Measurements from ENCODE around the gene NFAM1. TPM values are rescaled to one million over a fixed set of nuclear protein-coding genes. Genes with fewer than 3 reads are reported as not detected.

The NFAM1 gene
- total RNA-seq, 2 donors from 2014 or later, result 4.1 to 4.4 TPM

DNA sequence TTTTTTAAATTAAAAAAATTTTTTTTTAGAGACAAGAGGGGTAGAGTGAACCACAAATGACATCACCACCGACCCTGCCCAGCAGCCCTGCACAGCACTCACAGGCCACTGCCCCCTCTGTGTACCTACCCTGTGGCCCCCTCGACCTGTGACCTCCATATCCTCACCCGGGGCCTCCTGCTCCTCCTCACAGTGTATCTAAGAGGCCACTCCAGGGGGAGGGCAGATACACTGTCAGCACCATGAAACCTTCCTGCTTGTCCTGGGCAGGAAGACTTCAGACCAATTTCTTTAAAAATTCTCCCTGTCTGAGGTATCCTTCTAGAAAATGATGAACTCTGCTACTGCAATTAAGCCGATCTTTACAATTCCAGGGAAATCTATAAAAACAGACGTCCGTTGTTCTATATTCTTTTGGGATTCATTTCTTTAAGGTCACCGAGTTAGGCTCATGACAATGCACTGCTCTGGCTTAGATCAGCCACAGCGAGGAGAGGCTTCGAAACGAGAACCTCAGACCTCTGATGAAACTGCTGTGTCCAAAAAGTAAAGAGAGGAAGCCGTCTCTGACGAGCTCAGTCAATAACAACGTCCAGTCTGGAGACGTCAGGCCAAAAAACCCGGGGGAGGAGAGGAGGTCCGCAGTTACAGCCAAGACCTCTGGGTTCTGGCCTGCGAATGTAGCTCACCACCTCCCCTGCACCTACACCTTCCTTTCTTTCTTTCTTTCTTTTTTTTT, 17.5 kb downstream of the NFAM1 start:
- H3K4me1 ChIP-seq (ENCODE audit: control insufficient read depth in 1 of 2, low read depth in 2 of 2), result no peaks in the 10 kb centered on the region
- ATAC-seq (ENCODE audit: insufficient number of reproducible peaks, low FRiP score, low read depth), result no peak
- TF ChIP-seq, protein P1, sequence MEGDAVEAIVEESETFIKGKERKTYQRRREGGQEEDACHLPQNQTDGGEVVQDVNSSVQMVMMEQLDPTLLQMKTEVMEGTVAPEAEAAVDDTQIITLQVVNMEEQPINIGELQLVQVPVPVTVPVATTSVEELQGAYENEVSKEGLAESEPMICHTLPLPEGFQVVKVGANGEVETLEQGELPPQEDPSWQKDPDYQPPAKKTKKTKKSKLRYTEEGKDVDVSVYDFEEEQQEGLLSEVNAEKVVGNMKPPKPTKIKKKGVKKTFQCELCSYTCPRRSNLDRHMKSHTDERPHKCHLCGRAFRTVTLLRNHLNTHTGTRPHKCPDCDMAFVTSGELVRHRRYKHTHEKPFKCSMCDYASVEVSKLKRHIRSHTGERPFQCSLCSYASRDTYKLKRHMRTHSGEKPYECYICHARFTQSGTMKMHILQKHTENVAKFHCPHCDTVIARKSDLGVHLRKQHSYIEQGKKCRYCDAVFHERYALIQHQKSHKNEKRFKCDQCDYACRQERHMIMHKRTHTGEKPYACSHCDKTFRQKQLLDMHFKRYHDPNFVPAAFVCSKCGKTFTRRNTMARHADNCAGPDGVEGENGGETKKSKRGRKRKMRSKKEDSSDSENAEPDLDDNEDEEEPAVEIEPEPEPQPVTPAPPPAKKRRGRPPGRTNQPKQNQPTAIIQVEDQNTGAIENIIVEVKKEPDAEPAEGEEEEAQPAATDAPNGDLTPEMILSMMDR (IDR thresholded peaks at IDR 0.05), result no peak

DNA sequence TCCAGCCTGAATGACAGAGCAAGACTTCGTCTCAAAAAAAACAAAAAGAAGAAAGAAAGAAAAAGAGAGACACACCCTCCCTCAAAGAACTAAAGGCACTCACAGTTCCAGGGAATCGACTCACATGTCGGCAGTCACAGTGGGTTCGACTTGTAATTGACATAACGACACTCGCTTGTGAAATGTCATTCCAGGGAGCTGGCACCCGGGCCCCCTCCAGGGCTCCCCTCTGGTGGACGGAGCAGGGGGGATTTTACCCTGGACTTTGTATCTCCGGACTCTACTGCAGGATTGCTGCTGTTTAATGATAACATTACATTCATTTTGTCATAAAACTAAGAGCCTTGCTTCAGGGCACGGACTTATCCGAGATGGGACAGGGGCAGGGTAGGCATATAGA, 18.2 kb downstream of the NFAM1 start:
- H3K4me1 ChIP-seq (ENCODE audit: control insufficient read depth in 1 of 2, low read depth in 2 of 2), result no peaks in the 10 kb centered on the region
- H3K36me3 ChIP-seq, result no peaks in the 10 kb centered on the region
- H3K9me3 ChIP-seq, result no peaks in the 10 kb centered on the region
- H3K4me3 ChIP-seq, result no peak overlapping the region
- H3K27ac ChIP-seq, result no peak overlapping the region
- TF ChIP-seq, protein P1 (IDR thresholded peaks at IDR 0.05), result no peak
- no peak for ATAC-seq (ENCODE audit: insufficient number of reproducible peaks, low FRiP score, low read depth)
- no peak for DNase-seq (ENCODE audit: low spot score)
- no peaks in the 10 kb centered on the region for H3K27me3 ChIP-seq (replicated peaks; ENCODE audit: insufficient read depth)

More for the DNA sequence above, 17.5 kb downstream of the NFAM1 start:
- Histone ChIP-seq H3K4me3 (no peak overlapping the region), H3K27ac (no peak overlapping the region), H3K9me3 (no peaks in the 10 kb centered on the region), H3K27me3 (replicated peaks; ENCODE audit: insufficient read depth) (no peaks in the 10 kb centered on the region), H3K36me3 (no peaks in the 10 kb centered on the region)
- DNase-seq (ENCODE audit: low spot score), result no peak

DNA sequence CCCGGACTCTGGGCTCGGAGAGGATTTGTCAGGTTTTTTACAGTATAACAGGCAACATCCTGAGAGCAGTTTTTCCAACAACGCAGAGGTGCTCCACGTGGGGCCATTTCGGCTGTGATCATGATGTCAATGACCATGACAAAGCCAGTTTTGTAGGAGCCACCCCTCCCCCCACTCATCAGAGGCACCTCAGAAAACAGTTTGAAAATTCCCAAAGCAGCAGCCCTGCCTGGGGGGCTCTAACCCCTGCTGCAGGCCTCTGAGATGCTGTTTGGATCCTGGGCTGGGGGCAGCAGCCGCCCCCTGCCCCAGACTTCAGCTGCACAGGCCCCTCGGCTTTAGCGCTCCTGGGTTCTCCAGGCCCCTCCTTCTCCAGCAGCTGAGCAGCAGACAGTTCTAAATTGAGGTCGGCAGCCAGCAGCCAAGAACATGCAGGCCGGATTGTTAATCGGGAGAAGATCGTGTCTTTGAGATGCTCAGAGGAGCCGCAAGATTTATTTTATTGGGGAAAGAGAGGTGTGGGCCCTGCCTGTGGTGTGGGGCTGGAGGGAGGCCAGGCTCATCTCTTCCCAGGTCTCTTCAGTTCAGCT, 19.4 kb downstream of the NFAM1 start:
- no peaks in the 10 kb centered on the region for H3K9me3 ChIP-seq
- H3K4me1 ChIP-seq (ENCODE audit: control insufficient read depth in 1 of 2, low read depth in 2 of 2), result no peaks in the 10 kb centered on the region
- TF ChIP-seq, protein P1 (IDR thresholded peaks at IDR 0.05), result no peak
- H3K4me3 ChIP-seq, result no peak overlapping the region
- no peaks in the 10 kb centered on the region for H3K27me3 ChIP-seq (replicated peaks; ENCODE audit: insufficient read depth)
- no peak for DNase-seq (ENCODE audit: low spot score)
- no peak for ATAC-seq (ENCODE audit: insufficient number of reproducible peaks, low FRiP score, low read depth)
- no peak overlapping the region for H3K27ac ChIP-seq
- no peaks in the 10 kb centered on the region for H3K36me3 ChIP-seq

DNA sequence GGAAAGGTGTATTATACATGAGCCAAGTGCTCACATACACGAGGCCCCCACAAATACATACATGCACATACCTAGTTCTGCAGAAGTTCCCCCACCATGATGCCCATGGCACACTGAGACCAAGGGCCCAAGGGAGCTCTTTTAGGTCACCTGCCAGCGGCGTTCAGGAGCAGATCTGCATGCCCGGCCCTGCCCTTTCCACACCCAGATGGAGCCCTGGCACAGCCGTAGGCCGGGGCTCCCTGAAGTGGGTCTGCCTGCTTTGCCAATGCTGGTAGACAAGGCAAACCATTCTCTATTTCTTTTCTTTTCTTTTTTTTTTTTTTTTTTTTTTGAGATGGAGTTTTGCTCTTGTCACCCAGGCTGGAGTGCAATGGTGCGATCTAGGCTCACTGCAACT, 21.5 kb downstream of the NFAM1 start:
- no peak for ATAC-seq (ENCODE audit: insufficient number of reproducible peaks, low FRiP score, low read depth)

More for the DNA sequence above, 21.5 kb downstream of the NFAM1 start:
- Histone ChIP-seq H3K4me1 (ENCODE audit: control insufficient read depth in 1 of 2, low read depth in 2 of 2) (no peaks in the 10 kb centered on the region), H3K4me3 (no peak overlapping the region), H3K36me3 (no peaks in the 10 kb centered on the region), H3K27me3 (replicated peaks; ENCODE audit: insufficient read depth) (no peaks in the 10 kb centered on the region), H3K9me3 (no peaks in the 10 kb centered on the region), H3K27ac (no peak overlapping the region)
- TF ChIP-seq, protein P1 (IDR thresholded peaks at IDR 0.05), result no peak
- no peak for DNase-seq (ENCODE audit: low spot score)

All from thoracic aorta (tissue), 2 donors.